ENCODE data around the gene STK4.

The STK4 gene

DNA sequence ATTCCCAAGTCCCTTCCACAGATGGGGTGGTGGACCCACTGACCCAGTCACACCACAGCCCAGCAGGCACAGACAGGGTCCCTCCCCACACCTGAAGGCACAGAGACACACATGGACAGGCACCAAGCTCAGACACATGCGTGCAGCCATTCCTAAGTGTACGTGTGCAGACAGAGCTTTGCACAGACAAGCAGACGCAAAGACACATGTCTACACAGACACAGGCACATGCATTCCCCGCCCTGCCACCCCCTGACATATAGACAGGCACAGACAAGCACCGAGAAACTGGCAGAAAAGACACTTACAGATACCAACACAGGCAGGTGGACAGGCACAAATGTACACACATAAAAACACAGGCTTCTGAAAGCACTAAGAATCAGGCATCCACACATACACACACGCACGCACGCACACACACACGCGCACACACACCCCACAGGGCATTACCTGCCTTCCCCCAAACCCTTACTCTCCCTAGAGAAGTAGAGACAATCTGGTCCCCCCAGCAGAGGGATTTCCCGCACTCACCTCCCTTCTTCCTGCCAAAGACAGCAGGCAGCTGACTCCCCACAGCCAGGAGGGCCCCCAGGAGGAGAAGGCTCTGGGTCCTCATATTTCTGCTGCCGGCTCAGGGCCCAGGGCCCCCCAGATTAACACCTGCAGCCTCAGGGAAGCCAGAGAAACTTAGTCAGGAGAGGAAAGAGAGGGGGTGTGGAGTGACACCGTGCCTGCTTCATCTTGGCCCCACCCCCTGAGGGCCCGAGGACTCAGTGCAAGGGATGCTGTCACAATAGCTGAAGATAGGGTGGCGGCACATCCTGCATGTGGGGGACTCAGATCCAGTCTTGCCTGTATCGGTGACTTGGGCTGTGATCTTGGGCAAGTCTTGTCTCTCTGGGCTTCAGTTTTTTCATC is 148.4 kb downstream of the STK4 start, which contains the start of gene WFDC5:
Gene WFDC5, minus strand, starts transcription at position 710 of the 921 bp plus-strand sequence. Its CDS starts 91 bp downstream, at position 619.
- no peak for DNase-seq (ENCODE audit: low spot score)

DNA sequence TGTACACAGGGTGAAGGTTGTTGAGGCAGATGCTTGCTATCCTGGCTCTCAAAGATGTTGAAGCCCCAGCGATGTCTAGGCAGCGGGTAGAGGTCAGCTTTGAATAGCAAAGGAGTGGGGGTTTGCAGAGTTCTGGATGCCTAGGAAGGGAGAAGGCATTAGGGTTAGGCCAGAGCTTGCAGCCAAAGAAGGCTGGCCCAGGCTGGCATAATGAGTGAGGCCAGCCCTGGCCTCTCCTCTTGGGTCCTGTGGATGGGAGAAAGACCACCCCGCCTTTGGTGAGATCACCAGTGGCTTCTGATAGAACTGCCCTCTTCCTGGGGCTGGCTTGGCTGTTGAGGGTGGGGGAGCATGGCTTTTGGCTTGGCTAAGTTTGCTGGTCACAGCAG is 149.1 kb downstream of the STK4 start:
- no peak for DNase-seq (ENCODE audit: low spot score)

DNA sequence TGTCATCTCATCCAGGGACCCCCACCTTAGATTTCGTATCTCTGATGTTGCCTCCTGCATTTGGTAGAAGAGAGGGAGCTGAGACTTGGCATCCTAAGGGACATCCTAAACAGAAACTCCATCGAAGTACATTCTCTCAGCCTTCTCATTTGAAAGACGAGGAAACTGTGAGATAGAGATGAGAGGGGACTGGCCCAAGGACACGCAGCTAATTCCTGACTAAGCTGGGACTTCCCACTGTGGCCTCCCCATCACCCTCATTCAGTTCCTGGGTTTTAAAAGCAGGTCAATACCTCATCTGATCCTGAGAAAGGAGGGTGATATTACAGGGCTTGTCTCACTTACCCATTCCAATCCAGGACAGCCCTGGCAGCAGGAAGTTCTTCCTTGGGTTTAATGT is 149.5 kb downstream of the STK4 start:
- no peak for DNase-seq (ENCODE audit: low spot score)

DNA sequence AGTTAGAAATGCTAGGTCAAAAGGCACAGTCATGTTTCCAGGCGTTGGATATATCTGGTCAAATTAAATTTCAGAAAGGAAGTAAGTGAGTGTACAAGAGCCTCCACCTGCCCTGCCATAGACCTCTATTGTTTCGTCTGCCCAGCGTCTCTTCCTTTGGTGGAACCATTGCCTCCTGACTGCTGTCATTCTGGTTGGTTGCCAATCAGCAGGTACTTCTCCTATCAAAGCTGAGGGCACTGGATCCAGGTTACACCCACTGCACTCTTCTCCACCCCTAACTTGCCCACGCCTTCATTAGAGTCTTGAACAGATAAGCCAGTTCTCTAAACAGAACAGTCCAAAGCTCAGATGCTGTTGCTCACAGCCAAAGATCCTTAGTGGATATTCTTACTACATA is 151.3 kb downstream of the STK4 start:
- no peak for DNase-seq (ENCODE audit: low spot score)

DNA sequence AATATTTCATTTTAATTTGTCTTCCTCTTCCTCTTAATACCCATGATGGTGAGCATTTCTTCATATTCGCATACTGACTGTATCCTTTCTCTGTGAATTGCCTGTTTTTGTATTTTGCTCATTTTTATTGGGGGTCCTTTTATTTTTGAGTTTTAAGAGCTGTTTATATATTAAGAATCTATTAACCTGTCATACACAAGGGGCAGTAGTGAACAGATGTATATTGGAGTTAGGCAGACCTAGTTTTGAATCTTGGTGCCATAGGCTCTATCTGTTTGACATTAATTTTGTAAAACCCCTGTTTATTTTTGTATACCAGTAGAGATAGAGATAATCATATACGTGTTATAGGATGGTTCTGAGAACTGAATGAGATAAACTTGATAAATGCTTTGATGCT is 151.7 kb downstream of the STK4 start:
- DNase-seq (ENCODE audit: low spot score): no peak

DNA sequence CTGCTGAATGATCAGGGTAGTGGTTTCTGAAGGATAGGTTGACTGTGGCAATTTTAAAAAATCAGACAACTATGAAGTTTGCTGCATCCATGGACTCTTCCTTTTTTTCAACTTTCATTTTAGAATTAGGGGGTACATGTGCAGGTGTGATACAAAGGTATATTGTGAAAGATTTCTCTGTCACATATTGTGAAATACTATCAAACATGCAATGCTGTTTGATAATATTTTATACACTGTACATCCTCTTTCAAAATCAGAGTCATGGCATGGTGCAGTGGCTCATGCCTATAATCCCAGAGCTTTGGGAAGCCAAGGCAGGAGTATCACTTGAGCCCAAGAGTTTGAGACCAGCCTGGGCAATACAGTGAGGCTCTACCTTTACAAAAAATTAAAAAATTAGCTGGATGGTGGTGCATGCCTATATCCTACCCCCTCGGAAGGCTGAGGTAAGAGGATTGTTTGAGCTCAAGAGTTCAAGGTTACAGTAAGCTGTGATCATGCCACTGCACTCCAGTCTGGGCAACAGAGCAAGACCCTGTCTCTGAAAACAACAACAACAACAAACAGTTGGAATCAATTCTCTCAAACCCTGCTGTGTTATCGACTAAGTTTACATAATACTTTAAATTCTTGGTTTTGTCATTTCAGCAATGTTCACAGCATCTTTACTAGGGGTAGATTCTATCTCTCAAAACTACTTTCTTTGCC is 153.4 kb downstream of the STK4 start:
- DNase-seq (ENCODE audit: low spot score): no peak

DNA sequence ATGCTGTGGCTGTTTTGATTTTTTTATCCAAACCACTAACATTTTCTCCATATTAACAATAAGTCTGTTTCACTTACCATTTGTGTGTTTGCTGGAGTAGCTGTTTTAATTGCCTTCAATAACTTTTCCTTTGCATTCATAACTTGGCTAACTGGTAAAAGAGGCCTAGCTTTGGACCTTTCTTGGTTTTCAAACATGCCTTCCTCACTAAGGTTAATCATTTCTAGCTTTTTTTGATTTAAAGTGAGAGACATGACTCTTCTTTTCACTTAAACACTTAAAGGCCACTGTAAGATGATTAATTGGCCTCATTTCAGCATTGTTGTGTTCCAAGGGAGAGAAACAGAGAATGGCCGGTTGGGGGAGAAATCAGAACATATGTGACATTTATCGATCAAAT is 155.1 kb downstream of the STK4 start:
- DNase-seq (ENCODE audit: low spot score): no peak

- no peak for DNase-seq (ENCODE audit: low spot score)
Observed at GRCh38 chr20:45124365-45124764, 158.1 kb downstream of the STK4 start, which contains the start of gene WFDC12. Gene WFDC12 (minus strand): TSS chr20:45124465. CDS start chr20:45124447, 18 bp downstream.

DNA sequence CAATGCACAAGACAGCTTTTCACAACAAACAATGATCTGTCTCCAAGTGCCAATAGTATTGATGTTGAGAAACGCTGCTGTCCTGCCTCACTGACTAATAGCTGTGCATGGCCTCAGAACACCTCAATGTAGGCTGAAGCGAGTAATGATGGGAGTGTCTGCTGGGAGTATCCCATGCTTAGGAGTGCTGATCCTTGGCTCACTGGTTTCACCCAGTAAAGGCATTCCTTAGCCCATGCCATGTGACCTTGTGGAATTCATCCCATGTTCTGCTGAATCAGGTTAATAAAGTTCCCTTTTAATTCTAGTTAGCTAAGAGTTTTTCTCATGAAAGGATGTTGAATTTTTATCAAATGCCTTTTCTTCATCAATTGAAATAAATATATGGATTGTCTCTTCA is 161.8 kb downstream of the STK4 start:
- DNase-seq (ENCODE audit: low spot score): no peak

All from ecto neural progenitor cell (in vitro differentiated cells).